ENCODE results near the gene FAM110D.

Gene FAM110D

GRCh38 chr1:26158908-26159742 is at the start of gene FAM110D:
Gene FAM110D (plus strand): TSS chr1:26159079. CDS start chr1:26161292, 2,213 bp downstream.
- POLR2A ChIA-PET = no interaction called here
- TF ChIP-seq CTCF (IDR thresholded peaks at IDR 0.05; ENCODE audit: insufficient read depth, low read length, missing control alignments) = no peak
- CTCF ChIA-PET = interaction anchor here (1.6 kb wide), 1 partner anchor 75 kb away, joined by 4 read pairs; the partner anchor contains the start of gene CEP85
- H3K4me3 ChIP-seq (ENCODE audit: low read depth, low read length) = no peak within 1 kb of the TSS
- no peak for DNase-seq (ENCODE audit: low read depth, low spot score)

- TF ChIP-seq CTCF (IDR thresholded peaks at IDR 0.05; ENCODE audit: insufficient read depth, low read length, missing control alignments) = no peak
- POLR2A ChIA-PET = no interaction called here
- 0 out of 2 replicates have a peak overlapping the region, but pooled peaks have one; percentile 9 for H3K4me3 ChIP-seq (ENCODE audit: low read depth, low read length)
- no peak for DNase-seq (ENCODE audit: low read depth, low spot score)
- CTCF ChIA-PET = interaction anchor here (1.0 to 14.0 kb wide), 5 partner anchors 8 to 308 kb away, joined by 3 to 360 read pairs (median 5); no protein-coding TSS in a partner anchor
Measured at GRCh38 chr1:26109229-26110164, 49.4 kb upstream of the FAM110D start.

GRCh38 chr1:26110731-26111529 is 47.9 kb upstream of the FAM110D start:
- DNase-seq (ENCODE audit: low read depth, low spot score) = no peak
- ChIA-PET POLR2A (interaction anchor here (1.0 to 1.1 kb wide), 3 partner anchors 8 to 59 kb away, joined by 3 to 9 read pairs (median 4); partner anchors contain the start of gene ZNF593), CTCF (interaction anchor here (1.0 to 14.0 kb wide), 5 partner anchors 10 to 54 kb away, joined by 4 to 360 read pairs (median 14); no protein-coding TSS in a partner anchor)
- peak overlapping the region; percentile 97 for H3K4me3 ChIP-seq (ENCODE audit: low read depth, low read length)
- no peak for TF ChIP-seq CTCF (IDR thresholded peaks at IDR 0.05; ENCODE audit: insufficient read depth, low read length, missing control alignments)

GRCh38 chr1:26111530-26112406 is 47.1 kb upstream of the FAM110D start, which contains the start of gene PDIK1L:
Gene PDIK1L (plus strand): TSS chr1:26111824. CDS start chr1:26114309, 2,485 bp downstream.
- CTCF ChIA-PET = interaction anchor here (1.8 to 3.4 kb wide), 4 partner anchors 10 to 123 kb away, joined by 4 to 28 read pairs (median 10); partner anchors contain the start of gene CEP85

More at GRCh38 chr1:26111530-26112406, 47.1 kb upstream of the FAM110D start, which contains the start of gene PDIK1L:
- peak within 1 kb of the TSS; percentile 97 for H3K4me3 ChIP-seq (ENCODE audit: low read depth, low read length)
- TF ChIP-seq CTCF (IDR thresholded peaks at IDR 0.05; ENCODE audit: insufficient read depth, low read length, missing control alignments) = no peak
- POLR2A ChIA-PET = interaction anchor here (0.7 to 1.1 kb wide), 4 partner anchors 9 to 58 kb away, joined by 3 to 9 read pairs (median 4); partner anchors contain the start of gene ZNF593
- DNase-seq (ENCODE audit: low read depth, low spot score) = peak; percentile 59
